VCaP (cell line): ENCODE measurements around the gene KRTAP4-3.
"Not testable (repeated sequence)": the region's sequence is repeated elsewhere in the genome, so short reads cannot be mapped to it uniquely, and the experiment has no call there.

Source experiments
- H3K27ac ChIP-seq: fragments of 450-650 bp; 2 replicates; pipeline ENCODE4 v1.5.1; 2017
- TF ChIP-seq, protein P1 (sequence below): fragments of 450-650 bp; conservative IDR thresholded peaks from 2 replicates; pipeline ENCODE4 v1.5.1; 2017; ENCODE audit warnings: mild to moderate bottlenecking, moderate library complexity

KRTAP4-3 gene

DNA sequence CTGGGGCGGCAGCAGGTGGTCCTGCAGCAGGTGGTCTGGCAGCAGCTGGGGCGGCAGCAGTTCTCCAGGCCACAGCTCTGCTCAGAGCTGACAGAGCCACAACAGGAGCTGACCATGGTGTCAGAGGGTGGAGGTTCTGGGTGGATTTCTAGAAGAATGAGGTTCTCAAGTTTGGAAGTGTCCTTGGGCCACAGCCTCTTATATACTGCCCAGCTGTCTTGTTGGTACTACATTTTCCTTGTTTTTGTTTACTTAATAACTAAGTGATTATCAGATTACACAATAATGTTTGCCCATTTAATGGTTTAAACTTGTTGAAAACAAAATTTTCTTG, 18.4 kb downstream of the KRTAP4-3 start, which contains the start of gene KRTAP4-5:
KRTAP4-5 (minus strand) TSS at position 174 of the 334 bp plus-strand sequence; CDS start at position 116, 58 bp downstream.
- TF ChIP-seq, protein P1, sequence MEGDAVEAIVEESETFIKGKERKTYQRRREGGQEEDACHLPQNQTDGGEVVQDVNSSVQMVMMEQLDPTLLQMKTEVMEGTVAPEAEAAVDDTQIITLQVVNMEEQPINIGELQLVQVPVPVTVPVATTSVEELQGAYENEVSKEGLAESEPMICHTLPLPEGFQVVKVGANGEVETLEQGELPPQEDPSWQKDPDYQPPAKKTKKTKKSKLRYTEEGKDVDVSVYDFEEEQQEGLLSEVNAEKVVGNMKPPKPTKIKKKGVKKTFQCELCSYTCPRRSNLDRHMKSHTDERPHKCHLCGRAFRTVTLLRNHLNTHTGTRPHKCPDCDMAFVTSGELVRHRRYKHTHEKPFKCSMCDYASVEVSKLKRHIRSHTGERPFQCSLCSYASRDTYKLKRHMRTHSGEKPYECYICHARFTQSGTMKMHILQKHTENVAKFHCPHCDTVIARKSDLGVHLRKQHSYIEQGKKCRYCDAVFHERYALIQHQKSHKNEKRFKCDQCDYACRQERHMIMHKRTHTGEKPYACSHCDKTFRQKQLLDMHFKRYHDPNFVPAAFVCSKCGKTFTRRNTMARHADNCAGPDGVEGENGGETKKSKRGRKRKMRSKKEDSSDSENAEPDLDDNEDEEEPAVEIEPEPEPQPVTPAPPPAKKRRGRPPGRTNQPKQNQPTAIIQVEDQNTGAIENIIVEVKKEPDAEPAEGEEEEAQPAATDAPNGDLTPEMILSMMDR: no peak
- no peak within 1 kb of the TSS for H3K27ac ChIP-seq

DNA sequence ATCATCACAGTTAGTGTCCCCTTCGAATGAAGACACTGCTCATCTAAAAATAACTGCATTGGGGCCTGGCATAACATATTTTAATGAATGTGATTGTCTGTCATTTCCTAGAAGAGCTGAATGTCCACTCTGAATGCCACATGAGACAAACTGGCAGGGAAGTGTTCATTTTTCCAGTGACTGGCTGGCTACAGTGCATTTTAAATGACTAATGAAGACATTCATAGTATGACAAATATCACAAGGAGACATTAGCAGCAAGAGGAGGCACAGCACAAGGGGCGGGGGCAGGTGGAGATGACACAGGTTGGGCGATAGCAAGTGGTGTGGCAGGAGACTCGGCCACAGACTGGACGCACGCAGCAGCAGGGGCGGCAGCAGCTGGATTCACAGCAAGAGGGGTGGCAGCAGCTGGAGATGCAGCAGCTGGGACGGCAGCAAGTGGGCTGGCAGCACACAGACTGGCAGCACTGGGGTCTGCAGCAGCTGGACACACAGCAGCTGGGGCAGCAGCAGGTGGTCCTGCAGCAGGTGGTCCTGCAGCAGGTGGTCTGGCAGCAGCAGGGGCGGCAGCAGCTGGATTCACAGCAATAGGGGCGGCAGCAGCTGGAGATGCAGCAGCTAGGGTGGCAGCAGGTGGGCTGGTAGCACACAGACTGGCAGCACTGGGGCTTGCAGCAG, 18.9 kb downstream of the KRTAP4-3 start:
- H3K27ac ChIP-seq: not testable (repeated sequence)

DNA sequence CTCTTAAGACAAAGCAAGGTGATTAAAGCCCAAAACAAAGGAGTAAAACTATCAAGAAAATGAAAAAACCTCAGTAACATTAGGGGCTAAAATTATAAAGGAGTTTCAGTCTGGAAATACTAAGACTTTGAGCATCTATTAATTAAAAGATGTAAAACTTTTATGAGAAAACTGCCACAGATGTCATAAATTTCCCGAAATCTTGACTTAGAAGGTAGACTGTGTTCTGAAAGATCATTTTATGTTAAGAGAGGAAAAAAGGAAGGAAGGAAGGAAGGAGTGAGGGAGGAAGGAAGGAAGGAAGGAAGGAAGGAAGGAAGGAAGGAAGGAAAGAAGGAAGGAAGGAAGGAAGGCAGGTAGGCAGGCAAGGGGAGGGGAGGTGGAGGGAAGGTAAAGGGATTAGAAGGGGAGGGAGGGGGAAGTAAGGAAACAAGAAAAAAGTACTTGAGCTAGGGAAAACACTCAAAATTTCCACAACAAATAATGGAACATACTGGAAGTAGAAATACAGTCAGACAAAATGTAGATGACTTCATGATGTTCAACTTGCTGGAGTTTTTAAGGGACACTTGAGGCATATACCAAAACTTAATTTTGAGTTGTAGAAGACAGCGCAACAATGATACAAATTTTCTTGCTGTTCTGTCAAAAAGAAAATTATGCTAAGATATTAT, 20.4 kb downstream of the KRTAP4-3 start:
- TF ChIP-seq, protein P1: no peak

DNA sequence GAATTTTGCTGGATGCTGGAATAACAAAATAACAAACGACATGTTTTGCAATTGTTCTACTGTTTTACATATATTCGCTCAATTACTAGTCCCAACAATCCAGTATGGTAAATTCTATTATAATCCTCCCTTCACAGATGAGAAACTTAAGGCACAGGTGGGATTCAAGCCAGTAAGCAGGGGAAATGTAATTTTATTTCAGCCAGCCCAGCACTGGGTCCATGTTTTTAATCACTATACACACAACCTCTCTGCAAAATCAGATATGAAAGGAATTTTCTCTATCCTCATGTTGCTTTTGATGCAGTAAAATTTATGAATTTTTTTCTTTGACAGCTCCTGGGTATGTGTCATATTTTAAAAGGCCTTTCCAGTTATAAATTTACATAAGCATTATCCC, 22.8 kb downstream of the KRTAP4-3 start:
- H3K27ac ChIP-seq: no peak overlapping the region
- TF ChIP-seq, protein P1: no peak

More for the DNA sequence above, 20.4 kb downstream of the KRTAP4-3 start:
- H3K27ac ChIP-seq: no peak overlapping the region

DNA sequence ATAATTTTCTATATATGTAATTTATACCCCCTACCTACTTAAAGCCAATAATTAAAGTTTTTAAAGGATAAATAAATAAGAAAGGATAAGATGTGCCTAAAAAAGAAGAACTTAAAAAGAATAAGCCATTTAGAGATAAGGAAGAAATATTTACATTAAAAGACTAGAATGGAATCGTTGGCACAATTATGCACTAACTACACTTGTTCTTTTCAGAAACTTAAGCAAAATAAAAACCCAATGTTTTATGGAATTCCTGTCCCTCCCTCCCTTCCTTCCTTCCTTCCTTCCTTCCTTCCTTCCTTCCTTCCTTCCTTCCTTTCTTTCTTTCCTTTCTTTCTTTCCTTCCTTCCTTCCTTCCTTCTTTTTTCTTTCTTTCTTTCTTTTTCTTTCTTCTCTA, 23.2 kb downstream of the KRTAP4-3 start:
- TF ChIP-seq, protein P1: no peak
- no peak overlapping the region for H3K27ac ChIP-seq

DNA sequence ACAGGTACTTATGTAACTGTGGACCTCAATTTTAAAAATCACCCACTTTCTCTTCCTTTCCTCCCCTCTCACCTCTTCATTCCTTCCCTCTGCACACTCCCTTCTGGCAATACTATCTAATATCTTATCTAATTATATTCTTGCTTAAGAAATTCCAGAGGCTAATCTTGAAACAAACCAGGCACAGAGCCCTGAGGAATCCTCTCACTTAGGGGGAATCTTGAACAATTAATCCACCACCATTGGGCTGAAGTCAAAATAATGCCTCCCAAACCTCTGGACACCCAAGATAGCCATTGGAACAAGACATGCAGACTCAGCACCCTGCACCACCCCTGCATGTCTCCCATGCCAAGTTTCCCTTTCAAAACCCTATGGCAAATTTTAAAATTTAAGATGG, 26.7 kb downstream of the KRTAP4-3 start:
- no peak overlapping the region for H3K27ac ChIP-seq
- TF ChIP-seq, protein P1: no peak

DNA sequence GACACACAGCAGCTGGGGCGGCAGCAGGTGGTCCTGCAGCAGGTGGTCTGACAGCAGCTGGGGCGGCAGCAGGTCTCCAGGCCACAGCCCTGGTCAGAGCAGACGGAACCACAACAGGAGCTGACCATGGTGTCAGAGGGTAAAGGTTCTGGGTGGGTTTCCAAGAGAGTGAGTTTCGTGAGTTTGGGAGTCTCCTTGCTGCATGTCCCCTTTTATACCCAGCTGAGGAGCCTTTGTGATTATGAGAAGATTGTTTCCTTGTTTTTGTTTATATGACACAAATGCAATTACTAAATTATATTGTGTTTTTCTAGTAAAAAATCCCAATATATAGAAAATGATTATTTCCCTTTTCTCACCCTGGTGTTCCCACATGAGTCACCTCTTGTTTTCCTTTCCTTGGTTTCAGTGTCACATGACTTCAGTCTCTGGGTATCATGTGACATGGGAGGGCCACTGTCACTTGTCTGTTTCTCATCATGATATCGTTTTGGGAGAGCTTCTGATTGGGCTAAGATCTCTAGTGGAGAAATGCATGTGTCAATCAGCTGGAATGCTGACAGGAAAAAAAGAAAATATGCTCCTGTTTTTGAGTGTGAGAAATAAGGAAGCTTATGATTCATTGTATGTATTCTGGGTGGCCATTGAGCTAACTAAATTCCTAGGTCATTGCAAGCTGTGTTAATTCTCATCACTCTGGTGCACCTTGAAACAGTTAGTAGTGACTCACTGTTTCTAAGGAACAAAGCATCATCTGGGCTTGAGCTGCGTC, 27.5 kb downstream of the KRTAP4-3 start, which contains the start of gene KRTAP4-6:
KRTAP4-6 (minus strand) TSS at position 185 of the 772 bp plus-strand sequence; CDS start at position 128, 57 bp downstream.
- TF ChIP-seq, protein P1: no peak
- H3K27ac ChIP-seq: no peak within 1 kb of the TSS

DNA sequence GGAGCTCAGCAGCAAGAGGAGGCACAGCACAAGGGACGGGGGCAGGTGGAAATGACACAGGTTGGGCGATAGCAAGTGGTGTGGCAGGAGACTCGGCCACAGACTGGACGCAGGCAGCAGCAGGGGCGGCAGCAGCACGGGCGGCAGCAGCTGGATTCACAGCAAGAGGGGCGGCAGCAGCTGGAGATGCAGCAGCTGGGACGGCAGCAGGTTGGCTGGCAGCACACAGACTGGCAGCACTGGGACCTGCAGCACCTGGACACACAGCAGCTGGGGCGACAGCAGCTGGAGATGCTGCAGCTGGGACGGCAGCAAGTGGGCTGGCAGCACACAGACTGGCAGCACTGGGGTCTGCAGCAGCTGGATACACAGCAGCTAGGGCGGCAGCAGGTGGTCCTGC, 28.2 kb downstream of the KRTAP4-3 start:
- H3K27ac ChIP-seq: not testable (repeated sequence)
